HG03064 (cell line): Measurements from ENCODE around the gene RAD9A.
A peak's percentile ranks its signal among the peaks of the same experiment; 100 is the strongest.
"Not testable (repeated sequence)": the region's sequence is repeated elsewhere in the genome, so short reads cannot be mapped to it uniquely, and the experiment has no call there.

Experiments
- ATAC-seq: cut with Tn5 transposase; IDR thresholded peaks from one replicate; pipeline ENCODE4 v1.9.1; 2021; ENCODE audit warnings: low read depth; ENCODE audit not compliant: unreplicated experiment

Gene RAD9A

GRCh38 chr11:67421430-67422031, 29.7 kb downstream of the RAD9A start:
- ATAC-seq, result no peak

- ATAC-seq, result no peak
Measured at GRCh38 chr11:67422891-67423290, 31.1 kb downstream of the RAD9A start.

GRCh38 chr11:67423466-67423865, 31.7 kb downstream of the RAD9A start:
- no peak for ATAC-seq

- no peak for ATAC-seq
Measured at GRCh38 chr11:67423891-67424613, 32.3 kb downstream of the RAD9A start.

- ATAC-seq, result not testable (repeated sequence)
Measured at GRCh38 chr11:67427364-67427859, 35.6 kb downstream of the RAD9A start.

- ATAC-seq, result peak; percentile 53
Measured at GRCh38 chr11:67428052-67429001, 36.5 kb downstream of the RAD9A start, which contains the start of gene RPS6KB2. RPS6KB2 (plus strand) TSS chr11:67428494; CDS start chr11:67428546, 52 bp downstream.

GRCh38 chr11:67429038-67429668, 37.4 kb downstream of the RAD9A start:
- ATAC-seq, result no peak

- ATAC-seq, result no peak
Measured at GRCh38 chr11:67429722-67430121, 37.9 kb downstream of the RAD9A start.

- ATAC-seq, result no peak
Measured at GRCh38 chr11:67431346-67432249, 39.8 kb downstream of the RAD9A start.

- no peak for ATAC-seq
Measured at GRCh38 chr11:67432655-67433349, 41.0 kb downstream of the RAD9A start.

- ATAC-seq, result no peak
Measured at GRCh38 chr11:67433536-67434394, 42.0 kb downstream of the RAD9A start.

GRCh38 chr11:67434395-67434881, 42.7 kb downstream of the RAD9A start:
- ATAC-seq, result no peak

GRCh38 chr11:67435031-67435726, 43.4 kb downstream of the RAD9A start:
- no peak for ATAC-seq

GRCh38 chr11:67435727-67436458, 44.1 kb downstream of the RAD9A start:
- ATAC-seq, result no peak

- no peak for ATAC-seq
Measured at GRCh38 chr11:67436459-67437081, 44.8 kb downstream of the RAD9A start.
